A549 (cell line): ENCODE measurements around the gene ZXDC. TPM values are rescaled to one million over a fixed set of nuclear protein-coding genes. Genes with fewer than 3 reads are reported as not detected.

Source experiments
- ATAC-seq, 2 experiments: fragments of 200-7000 bp in 1 of 2; fragments of >200 bp in 1 of 2; cut with Nextera tagmentation in 1 of 2; cut with Tn5 transposase in 1 of 2; 3 replicates each; pipeline versions ENCODE4 v1.8.0 to v1.9.1; 2018 to 2020; ENCODE audit warnings: mild to moderate bottlenecking in 1 of 2, moderate library complexity in 1 of 2
- CTCF ChIA-PET: fragments of 300-600 bp; sonication (Branson Sonifier 250); formaldehyde crosslinking; extraction: SDS; loops from one replicate; lab custom pipeline; 2021; ENCODE audit warnings: antibody characterized with exemption, inconsistent platforms; lab: Yijun Ruan, JAX
- POLR2A ChIA-PET: fragments of 350-600 bp; formaldehyde crosslinking; extraction: SDS; loops from one replicate; lab custom pipeline; 2021; ENCODE audit warnings: antibody characterized with exemption, inconsistent platforms; lab: Yijun Ruan, JAX
- DNase-seq, 2 experiments: peaks; one replicate each; pipeline versions ENCODE4 v3.0.0 to v3.0.0-alpha.2; 2011 to 2016; ENCODE audit warnings: low read depth in 1 of 2, low spot score in 1 of 2
- FAIRE-seq: peaks from 2 replicates; lab custom pipeline; 2011; peaks lifted over from hg19 to GRCh38; lab: Jason Lieb, UNC
- H3K27ac ChIP-seq, 2 experiments: fragments of >200 bp; sonication (Bioruptor Twin); formaldehyde crosslinking; 3 replicates each; pipeline ENCODE4 v1.5.1; 2016 to 2017
- H3K4me1 ChIP-seq: fragments of >200 bp; sonication (Bioruptor Twin); formaldehyde crosslinking; 3 replicates; pipeline ENCODE4 v1.6.1; 2016
- H3K4me2 ChIP-seq: fragments of >200 bp; sonication (Bioruptor Twin); formaldehyde crosslinking; 3 replicates; pipeline ENCODE4 v1.6.1; 2016
- H3K4me3 ChIP-seq: fragments of >200 bp; sonication (Bioruptor Twin); formaldehyde crosslinking; 3 replicates; pipeline ENCODE4 v1.5.1; 2016
- H3K9me3 ChIP-seq: fragments of >200 bp; sonication (Bioruptor Twin); formaldehyde crosslinking; 3 replicates; pipeline ENCODE4 v1.6.1; 2016
- CTCF ChIP-seq: fragments of >200 bp; sonication (Bioruptor Twin); formaldehyde crosslinking; IDR thresholded peaks from 3 replicates; pipeline ENCODE4 v1.5.1; 2016
- E2F6 ChIP-seq: IDR thresholded peaks from 2 replicates; pipeline ENCODE4 v1.6.1; 2012; ENCODE audit warnings: low read depth, borderline replicate concordance
- EHF ChIP-seq: fragments of 250-450 bp; sonication (Bioruptor Pico); IDR thresholded peaks from 2 replicates; pipeline ENCODE4 v1.5.0; 2020; ENCODE audit warnings: mild to moderate bottlenecking
- EHMT2 ChIP-seq: fragments of 200-600 bp; sonication (generic); IDR thresholded peaks from 2 replicates; pipeline ENCODE4 v1.6.1; 2016; ENCODE audit warnings: antibody characterized with exemption, low read depth, mild to moderate bottlenecking, moderate library complexity
- HDAC2 ChIP-seq: fragments of 200-600 bp; sonication (generic); IDR thresholded peaks from 2 replicates; pipeline ENCODE4 v1.6.1; 2016
- HES2 ChIP-seq: fragments of >200 bp; sonication (Bioruptor Twin); formaldehyde crosslinking; IDR thresholded peaks from 2 replicates; pipeline ENCODE4 v1.6.1; 2016
- JUN ChIP-seq, 2 experiments: fragments of >200 bp; sonication (Bioruptor Twin); formaldehyde crosslinking; IDR thresholded peaks; 2 replicates in 1 of 2; 3 replicates in 1 of 2; pipeline ENCODE4 v1.6.1; 2016 to 2017
- MYC ChIP-seq: IDR thresholded peaks from 2 replicates; pipeline ENCODE4 v1.6.1; 2012; ENCODE audit warnings: mild to moderate bottlenecking, inconsistent platforms, low read length, improper control_type of control experiment, borderline replicate concordance
- POLR2A ChIP-seq: IDR thresholded peaks from 2 replicates; pipeline ENCODE4 v1.6.1; 2012; ENCODE audit warnings: mild to moderate bottlenecking, low read length
- TFCP2L1 ChIP-seq: fragments of 250-450 bp; sonication (Bioruptor Pico); IDR thresholded peaks from 2 replicates; pipeline ENCODE4 v1.5.0; 2021; ENCODE audit warnings: mild to moderate bottlenecking
- USF2 ChIP-seq: fragments of 450-650 bp; IDR thresholded peaks from 2 replicates; pipeline ENCODE4 v1.6.1; 2014; ENCODE audit warnings: antibody characterized with exemption
- ZSCAN20 ChIP-seq: fragments of 250-450 bp; sonication (Bioruptor Pico); IDR thresholded peaks from 2 replicates; pipeline ENCODE4 v1.8.0; 2022; ENCODE audit warnings: mild to moderate bottlenecking, moderate library complexity
- WGBS: methylation state at CpG from one replicate; pipeline ENCODE4 v1.1.6; 2017; ENCODE audit errors: missing lambda C conversion rate; 5-methylcytosine and 5-hydroxymethylcytosine counted together
- polyA minus RNA-seq: library from RNA; depleted of rRNA, polyadenylated mRNA; stranded (reverse); fragments of >200 nt; gene quantifications from 2 replicates; pipeline ENCODE4 v1.2.3, GENCODE V29; 2011; rRNA and poly(A)+ RNA removed
- polyA plus RNA-seq, 4 experiments: library from polyadenylated mRNA; depleted of rRNA in 3 of 4; stranded (reverse); fragments of >200 nt; fragmentation: RNase III in 1 of 4; extraction: RNeasy Plus Mini Kit Qiagen cat#74134 plus additional on column Dnase treatment in 1 of 4; gene quantifications; 2 replicates in 3 of 4; 3 replicates in 1 of 4; pipeline ENCODE4 v1.2.3, GENCODE V29; 2011 to 2017
- TF ChIP-seq, protein P1 (sequence below): fragments of >200 bp; sonication (Bioruptor Twin); formaldehyde crosslinking; IDR thresholded peaks from 3 replicates; pipeline ENCODE4 v1.6.1; 2016

The ZXDC gene, protein sequence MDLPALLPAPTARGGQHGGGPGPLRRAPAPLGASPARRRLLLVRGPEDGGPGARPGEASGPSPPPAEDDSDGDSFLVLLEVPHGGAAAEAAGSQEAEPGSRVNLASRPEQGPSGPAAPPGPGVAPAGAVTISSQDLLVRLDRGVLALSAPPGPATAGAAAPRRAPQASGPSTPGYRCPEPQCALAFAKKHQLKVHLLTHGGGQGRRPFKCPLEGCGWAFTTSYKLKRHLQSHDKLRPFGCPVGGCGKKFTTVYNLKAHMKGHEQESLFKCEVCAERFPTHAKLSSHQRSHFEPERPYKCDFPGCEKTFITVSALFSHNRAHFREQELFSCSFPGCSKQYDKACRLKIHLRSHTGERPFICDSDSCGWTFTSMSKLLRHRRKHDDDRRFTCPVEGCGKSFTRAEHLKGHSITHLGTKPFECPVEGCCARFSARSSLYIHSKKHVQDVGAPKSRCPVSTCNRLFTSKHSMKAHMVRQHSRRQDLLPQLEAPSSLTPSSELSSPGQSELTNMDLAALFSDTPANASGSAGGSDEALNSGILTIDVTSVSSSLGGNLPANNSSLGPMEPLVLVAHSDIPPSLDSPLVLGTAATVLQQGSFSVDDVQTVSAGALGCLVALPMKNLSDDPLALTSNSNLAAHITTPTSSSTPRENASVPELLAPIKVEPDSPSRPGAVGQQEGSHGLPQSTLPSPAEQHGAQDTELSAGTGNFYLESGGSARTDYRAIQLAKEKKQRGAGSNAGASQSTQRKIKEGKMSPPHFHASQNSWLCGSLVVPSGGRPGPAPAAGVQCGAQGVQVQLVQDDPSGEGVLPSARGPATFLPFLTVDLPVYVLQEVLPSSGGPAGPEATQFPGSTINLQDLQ
- polyA plus RNA-seq (2011; rRNA removed) (8.5 and 13.6 TPM in 2 replicates), polyA plus RNA-seq (2017; fragmentation: RNase III; extraction: RNeasy Plus Mini Kit Qiagen cat#74134 plus additional on column Dnase treatment) (5.8 to 6.1 TPM (median 6.0 TPM) in 3 replicates), polyA minus RNA-seq (27.0 and 28.7 TPM in 2 replicates)
- 6.0 and 7.9 TPM in 2 replicates for polyA plus RNA-seq (2012; cell fraction: cytosol; rRNA removed)
- 21.9 and 22.4 TPM in 2 replicates for polyA plus RNA-seq (2012; cell fraction: nucleus; rRNA removed)

DNA sequence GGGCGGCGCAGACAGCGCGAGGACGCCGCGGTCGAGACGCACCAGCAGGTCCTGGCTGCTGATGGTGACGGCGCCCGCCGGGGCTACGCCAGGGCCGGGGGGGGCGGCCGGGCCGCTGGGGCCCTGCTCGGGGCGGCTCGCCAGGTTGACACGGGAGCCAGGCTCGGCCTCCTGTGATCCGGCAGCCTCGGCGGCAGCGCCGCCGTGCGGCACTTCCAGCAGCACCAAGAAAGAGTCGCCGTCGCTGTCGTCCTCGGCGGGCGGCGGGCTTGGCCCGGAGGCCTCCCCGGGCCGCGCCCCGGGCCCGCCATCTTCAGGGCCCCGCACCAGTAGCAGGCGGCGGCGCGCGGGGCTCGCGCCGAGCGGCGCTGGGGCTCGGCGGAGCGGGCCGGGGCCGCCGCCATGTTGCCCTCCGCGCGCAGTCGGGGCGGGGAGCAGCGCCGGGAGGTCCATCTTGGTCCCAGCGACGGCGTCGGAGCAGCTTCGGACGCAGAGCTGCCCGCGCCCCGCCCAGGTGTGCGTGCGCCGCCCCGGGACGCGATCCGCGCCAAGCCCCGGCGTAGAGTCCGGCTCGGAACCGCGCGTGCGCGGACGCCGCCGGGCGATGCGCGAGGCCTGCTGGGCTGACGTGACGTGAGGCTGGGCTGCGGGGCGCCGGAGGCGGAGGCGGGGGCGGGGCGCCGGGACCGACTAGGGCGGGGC is at the start of gene ZXDC:
ZXDC (minus strand) TSS at position 479 of the 702 bp plus-strand sequence; CDS start at position 453, 26 bp downstream.
- H3K4me1 ChIP-seq, result peaks cover 29% of the 10 kb centered on the region
- peak; percentile 85 to 90 for ATAC-seq
- H3K4me2 ChIP-seq, result peak within 1 kb of the TSS; percentile 95
- no peak for FAIRE-seq
- H3K4me3 ChIP-seq, result peak within 1 kb of the TSS; percentile 90
- H3K27ac ChIP-seq, result peak within 1 kb of the TSS; percentile 99 to 100
- no peaks in the 10 kb centered on the region for H3K9me3 ChIP-seq
- WGBS, result no CpG with 5 or more reads among the region's 112 CpGs
- ChIA-PET POLR2A (interaction anchor here (0.6 to 1.6 kb wide), 3 partner anchors 14 to 229 kb away, joined by 3 to 7 read pairs (median 3); partner anchors contain the start of gene CHCHD6), CTCF (interaction anchor here (0.6 to 1.7 kb wide), 6 partner anchors 10 to 587 kb away, joined by 3 to 4 read pairs (median 3); no protein-coding TSS in a partner anchor)
- TF ChIP-seq CTCF (peak; percentile 49), POLR2A (peak; percentile 87), JUN (IDR thresholded peaks at IDR 0.05) (peak in 1 of 2 experiments; percentile 82; a peak in 3 of 5 replicates), HDAC2 (no peak), EHF (CRISPR knock-in tag) (no peak), MYC (no peak)
- TF ChIP-seq, protein P1, sequence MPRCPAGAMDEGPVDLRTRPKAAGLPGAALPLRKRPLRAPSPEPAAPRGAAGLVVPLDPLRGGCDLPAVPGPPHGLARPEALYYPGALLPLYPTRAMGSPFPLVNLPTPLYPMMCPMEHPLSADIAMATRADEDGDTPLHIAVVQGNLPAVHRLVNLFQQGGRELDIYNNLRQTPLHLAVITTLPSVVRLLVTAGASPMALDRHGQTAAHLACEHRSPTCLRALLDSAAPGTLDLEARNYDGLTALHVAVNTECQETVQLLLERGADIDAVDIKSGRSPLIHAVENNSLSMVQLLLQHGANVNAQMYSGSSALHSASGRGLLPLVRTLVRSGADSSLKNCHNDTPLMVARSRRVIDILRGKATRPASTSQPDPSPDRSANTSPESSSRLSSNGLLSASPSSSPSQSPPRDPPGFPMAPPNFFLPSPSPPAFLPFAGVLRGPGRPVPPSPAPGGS, result peak; percentile 65
- peak; percentile 90 to 93 for DNase-seq

DNA sequence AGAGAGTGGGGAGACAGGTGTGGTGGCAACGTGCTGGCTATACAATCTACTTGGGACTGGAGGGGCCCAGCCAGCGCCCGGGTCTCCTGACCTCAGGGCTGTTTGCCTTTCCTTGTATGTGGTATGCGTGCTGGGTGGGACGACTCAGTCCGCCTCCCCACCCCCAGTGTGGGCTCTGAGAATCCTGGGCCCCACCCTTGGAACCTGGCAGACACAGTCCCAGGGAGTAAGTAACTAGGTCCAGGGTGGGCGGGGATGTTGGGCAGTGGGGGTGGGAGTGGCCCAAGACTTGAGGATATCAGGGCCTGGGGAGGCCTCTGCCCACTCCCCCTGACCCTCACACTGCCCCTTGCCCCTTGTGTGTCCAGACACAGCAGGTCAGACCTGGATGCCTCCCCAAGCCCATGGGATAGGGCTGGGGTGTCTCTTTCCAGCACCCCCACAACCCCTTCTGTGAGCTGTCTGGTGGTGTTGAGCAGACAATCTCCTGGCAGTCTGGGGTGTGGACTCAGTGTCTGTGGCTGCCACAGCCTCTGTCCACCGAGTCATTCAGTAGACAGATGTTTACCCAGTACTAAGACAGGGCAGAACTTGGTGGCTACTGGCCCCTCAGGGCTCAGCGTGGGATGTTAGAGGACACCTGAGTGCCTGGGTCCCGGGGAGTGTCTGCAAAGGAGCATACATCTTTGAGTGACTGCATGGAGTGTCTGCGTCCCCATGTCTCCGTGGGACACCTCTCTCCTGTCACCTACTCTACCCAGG is 49.6 kb upstream of the ZXDC start:
- Histone ChIP-seq H3K4me2 (peak overlapping the region; percentile 92), H3K27ac (peak overlapping the region in 1 of 2 experiments; percentile 71; a peak in 2 of 6 replicates), H3K4me3 (no peak overlapping the region; the same call in 2 of the 3 replicates), H3K4me1 (peaks cover 24% of the 10 kb centered on the region), H3K9me3 (no peaks in the 10 kb centered on the region)
- TF ChIP-seq E2F6 (no peak), USF2 (no peak), HES2 (no peak), ZSCAN20 (CRISPR knock-in tag) (no peak), TFCP2L1 (no peak), EHMT2 (no peak)
- no peak for DNase-seq
- CTCF ChIA-PET, result no interaction called here
- FAIRE-seq, result no peak
- ATAC-seq, result no peak
- POLR2A ChIA-PET, result no interaction called here
- WGBS, result 100% methylated on average over 2 of the region's 12 CpGs
